Right atrium auricular region (tissue), 2 donors: Measurements from ENCODE around the gene TSEN54. TPM values are rescaled to one million over a fixed set of nuclear protein-coding genes. Genes with fewer than 3 reads are reported as not detected.
"Not testable (repeated sequence)": the region's sequence is repeated elsewhere in the genome, so short reads cannot be mapped to it uniquely, and the experiment has no call there.

ENCODE experiments used
- DNase-seq: peaks from one replicate; pipeline ENCODE4 v3.0.0-alpha.2; 2019; ENCODE audit warnings: low spot score
- H3K27ac ChIP-seq, 2 donors: fragments of 200-600 bp; sonication (generic); 1 replicate in 1 of 2; 2 replicates in 1 of 2; pipeline ENCODE4 v1.5.1; 2016 to 2019
- H3K27me3 ChIP-seq, 2 donors: fragments of 200-600 bp; sonication (generic); one replicate each; pipeline versions ENCODE4 v1.5.1 to v1.6.0; 2017 to 2019
- H3K36me3 ChIP-seq: fragments of 200-600 bp; sonication (generic); one replicate; pipeline ENCODE4 v1.5.1; 2016
- H3K4me1 ChIP-seq, 2 donors: fragments of 200-600 bp; sonication (generic); one replicate each; pipeline versions ENCODE4 v1.5.1 to v1.6.0; 2017 to 2019
- H3K4me3 ChIP-seq, 2 donors: fragments of 200-600 bp; sonication (generic); 1 replicate in 1 of 2; 2 replicates in 1 of 2; pipeline ENCODE4 v1.5.1; 2017 to 2019; ENCODE audit warnings: mild to moderate bottlenecking in 1 of 2, moderate library complexity in 1 of 2
- H3K9me3 ChIP-seq, 2 donors: fragments of 200-600 bp; sonication (generic); one replicate each; pipeline ENCODE4 v1.5.1; 2019
- total RNA-seq, 2 donors: library from RNA; depleted of rRNA; stranded (reverse); fragments of >200 nt; gene quantifications; one replicate each; pipeline ENCODE4 v1.1.0, GENCODE V29; 2016
- TF ChIP-seq, protein P1 (sequence below), 2 donors: fragments of 200-600 bp; sonication (generic); IDR thresholded peaks; one replicate each; pipeline ENCODE4 v1.5.1; 2019; ENCODE audit warnings: antibody characterized with exemption in 2 of 2

TSEN54 gene
- total RNA-seq, 2 donors from 2014 or later: 9.6 to 13.8 TPM

DNA sequence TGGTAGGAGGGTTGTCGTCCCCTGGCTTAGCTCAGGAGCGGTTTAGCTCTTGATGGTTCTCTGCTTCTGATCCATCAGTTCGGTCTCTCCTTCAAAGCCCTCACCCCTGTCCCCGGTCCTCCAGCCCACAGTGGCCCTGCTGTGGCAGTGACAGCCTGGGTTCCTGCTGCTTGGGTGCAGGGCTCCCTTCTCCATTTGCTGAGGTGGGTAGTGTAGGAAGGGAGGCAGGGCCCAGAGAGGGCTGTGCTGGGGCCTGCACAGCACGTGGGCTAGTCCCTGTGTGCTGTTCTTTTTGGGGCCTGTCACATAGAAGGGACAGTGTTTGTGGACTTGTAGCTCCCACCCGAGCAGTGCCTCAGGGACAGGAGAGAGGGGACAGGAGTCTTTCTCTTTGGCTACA, 41.6 kb upstream of the TSEN54 start:
- Histone ChIP-seq H3K4me3 (no peak overlapping the region), H3K36me3 (peaks cover 9% of the 10 kb centered on the region), H3K27me3 (no peaks in the 10 kb centered on the region), H3K9me3 (no peaks in the 10 kb centered on the region), H3K27ac (peak overlapping the region in 1 of 2 donors; percentile 32), H3K4me1 (peaks cover 0 to 44% of the 10 kb centered on the region in 2 donors)
- TF ChIP-seq, protein P1, sequence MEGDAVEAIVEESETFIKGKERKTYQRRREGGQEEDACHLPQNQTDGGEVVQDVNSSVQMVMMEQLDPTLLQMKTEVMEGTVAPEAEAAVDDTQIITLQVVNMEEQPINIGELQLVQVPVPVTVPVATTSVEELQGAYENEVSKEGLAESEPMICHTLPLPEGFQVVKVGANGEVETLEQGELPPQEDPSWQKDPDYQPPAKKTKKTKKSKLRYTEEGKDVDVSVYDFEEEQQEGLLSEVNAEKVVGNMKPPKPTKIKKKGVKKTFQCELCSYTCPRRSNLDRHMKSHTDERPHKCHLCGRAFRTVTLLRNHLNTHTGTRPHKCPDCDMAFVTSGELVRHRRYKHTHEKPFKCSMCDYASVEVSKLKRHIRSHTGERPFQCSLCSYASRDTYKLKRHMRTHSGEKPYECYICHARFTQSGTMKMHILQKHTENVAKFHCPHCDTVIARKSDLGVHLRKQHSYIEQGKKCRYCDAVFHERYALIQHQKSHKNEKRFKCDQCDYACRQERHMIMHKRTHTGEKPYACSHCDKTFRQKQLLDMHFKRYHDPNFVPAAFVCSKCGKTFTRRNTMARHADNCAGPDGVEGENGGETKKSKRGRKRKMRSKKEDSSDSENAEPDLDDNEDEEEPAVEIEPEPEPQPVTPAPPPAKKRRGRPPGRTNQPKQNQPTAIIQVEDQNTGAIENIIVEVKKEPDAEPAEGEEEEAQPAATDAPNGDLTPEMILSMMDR (IDR thresholded peaks at IDR 0.05): no peak
- DNase-seq: no peak

DNA sequence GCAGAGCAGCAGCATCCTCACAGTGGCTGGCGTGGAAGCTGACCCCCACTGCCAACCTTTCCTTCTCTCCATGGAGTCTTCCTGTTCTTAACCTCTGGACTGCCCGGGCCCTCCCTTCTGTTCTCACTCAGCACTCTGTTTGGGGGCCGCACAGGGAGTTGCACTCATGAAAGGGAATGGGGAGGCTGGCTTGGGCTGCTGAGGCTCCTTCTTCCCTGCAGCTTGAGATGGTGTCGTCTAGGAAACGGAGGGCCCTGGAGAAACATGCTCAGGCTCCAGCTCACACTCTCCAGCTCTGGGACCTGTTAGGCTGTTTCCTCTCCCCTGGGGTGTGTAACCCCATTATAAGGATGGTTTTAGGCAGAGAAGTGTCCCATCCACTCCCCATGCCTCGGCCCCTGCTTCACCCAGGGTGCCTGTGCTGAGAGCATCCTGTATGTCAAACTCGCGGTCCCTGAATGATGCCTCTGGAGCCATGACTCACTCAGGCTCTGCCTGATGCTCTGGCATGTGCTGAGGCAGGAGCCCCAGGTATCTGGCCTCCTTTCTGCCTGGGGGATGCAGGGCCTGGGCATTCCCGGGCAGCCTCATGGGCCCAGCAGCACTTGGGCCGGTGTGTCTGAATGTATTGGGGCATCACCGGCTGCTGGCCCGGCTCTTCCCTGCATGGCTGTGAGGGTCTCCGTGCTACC, 41.0 kb upstream of the TSEN54 start:
- H3K4me3 ChIP-seq: no peak overlapping the region
- peaks cover 0 to 44% of the 10 kb centered on the region in 2 donors for H3K4me1 ChIP-seq
- H3K27ac ChIP-seq: peak overlapping the region; percentile 66 to 78
- H3K36me3 ChIP-seq: peaks cover 9% of the 10 kb centered on the region
- H3K27me3 ChIP-seq: no peaks in the 10 kb centered on the region
- TF ChIP-seq, protein P1 (IDR thresholded peaks at IDR 0.05): no peak
- H3K9me3 ChIP-seq: no peaks in the 10 kb centered on the region
- DNase-seq: no peak

DNA sequence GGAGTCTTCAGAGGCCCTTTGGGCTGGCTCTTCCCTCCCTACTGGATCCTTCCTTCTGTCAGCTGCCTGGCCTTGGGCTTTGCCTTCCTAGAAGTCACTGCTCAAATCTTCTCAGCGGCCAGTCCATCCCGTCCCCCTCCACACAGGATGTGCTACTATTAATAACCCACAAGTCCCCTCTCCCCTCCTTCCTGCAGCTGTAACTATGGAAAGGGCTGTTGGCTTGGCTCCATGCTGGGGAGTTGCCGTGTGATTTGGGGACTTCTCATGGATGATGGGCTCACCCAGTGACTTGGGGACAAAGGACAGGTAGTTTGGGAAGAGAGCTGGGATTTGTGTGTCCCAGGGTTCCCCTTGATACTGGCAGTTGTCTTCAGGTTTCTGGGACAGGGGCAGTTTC, 40.5 kb upstream of the TSEN54 start:
- Histone ChIP-seq H3K4me3 (no peak overlapping the region), H3K4me1 (peaks cover 0 to 44% of the 10 kb centered on the region in 2 donors), H3K27ac (peak overlapping the region; percentile 66 to 78), H3K27me3 (no peaks in the 10 kb centered on the region), H3K36me3 (peaks cover 9% of the 10 kb centered on the region), H3K9me3 (no peaks in the 10 kb centered on the region)
- DNase-seq: no peak
- TF ChIP-seq, protein P1 (IDR thresholded peaks at IDR 0.05): no peak

DNA sequence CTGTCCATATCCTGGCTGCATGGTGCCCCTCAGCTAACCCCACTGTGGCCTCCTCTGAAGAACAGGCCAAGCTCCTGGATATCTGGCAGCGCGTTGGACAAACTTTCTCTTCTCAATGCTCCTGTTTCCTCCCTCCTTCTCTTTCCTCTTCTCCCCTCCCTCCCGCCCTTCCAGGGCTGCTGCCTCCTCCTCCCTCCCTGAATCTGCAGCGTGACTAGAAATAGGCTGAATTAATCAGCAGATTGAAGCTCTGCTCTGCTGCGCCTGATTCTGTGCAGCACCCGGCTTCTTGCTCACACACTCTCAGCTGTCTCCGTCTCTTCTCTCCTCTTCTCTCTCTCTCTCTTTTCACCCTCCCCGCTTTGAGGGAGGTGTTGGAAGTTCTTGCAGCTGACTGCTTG, 40.1 kb upstream of the TSEN54 start:
- H3K27me3 ChIP-seq: no peaks in the 10 kb centered on the region
- peak overlapping the region; percentile 66 to 78 for H3K27ac ChIP-seq
- TF ChIP-seq, protein P1 (IDR thresholded peaks at IDR 0.05): no peak
- DNase-seq: no peak
- H3K4me1 ChIP-seq: peaks cover 0 to 47% of the 10 kb centered on the region in 2 donors
- no peaks in the 10 kb centered on the region for H3K9me3 ChIP-seq
- H3K36me3 ChIP-seq: peaks cover 9% of the 10 kb centered on the region
- peak overlapping the region in 1 of 2 donors; percentile 8 for H3K4me3 ChIP-seq

DNA sequence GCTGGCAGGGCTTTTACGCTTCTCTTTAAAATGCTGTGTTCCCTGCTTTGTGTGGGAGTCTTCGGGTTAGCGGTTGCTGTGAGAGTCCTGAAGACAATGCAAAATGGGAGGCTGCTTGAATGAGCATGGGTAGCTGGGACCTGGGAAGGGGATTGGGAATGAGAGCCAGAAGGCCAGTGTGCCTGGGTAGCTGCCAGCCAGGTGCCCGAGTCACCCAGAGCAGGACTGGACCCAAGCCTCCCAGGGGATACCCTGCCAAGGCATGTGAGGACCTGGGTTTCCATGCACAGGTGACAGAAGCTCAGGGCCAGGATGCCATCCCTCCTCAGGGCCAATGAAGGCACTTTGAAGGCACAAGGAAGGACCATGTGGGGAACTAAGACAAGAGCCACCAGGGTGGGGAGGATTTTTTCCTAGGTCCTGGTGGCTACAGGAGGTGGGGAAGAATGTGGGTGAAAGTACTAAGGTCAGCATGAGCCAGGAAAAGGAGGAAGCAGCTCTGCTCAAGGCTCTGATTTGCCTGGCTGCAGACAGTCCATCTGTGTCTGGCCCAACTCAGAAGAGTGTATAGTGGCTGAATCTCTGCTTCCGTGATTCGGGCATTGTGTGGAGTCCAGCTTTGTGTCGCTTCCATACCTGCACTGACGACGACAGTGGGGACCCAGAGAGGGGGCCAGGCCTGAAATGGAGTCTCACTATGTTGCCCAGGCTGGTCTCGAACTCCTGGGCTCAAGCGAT, 39.4 kb upstream of the TSEN54 start:
- Histone ChIP-seq H3K27ac (peak overlapping the region; percentile 66 to 78), H3K4me1 (peaks cover 0 to 54% of the 10 kb centered on the region in 2 donors), H3K9me3 (no peaks in the 10 kb centered on the region), H3K4me3 (peak overlapping the region in 1 of 2 donors; percentile 8), H3K36me3 (peaks cover 6% of the 10 kb centered on the region), H3K27me3 (no peaks in the 10 kb centered on the region)
- DNase-seq: no peak
- TF ChIP-seq, protein P1 (IDR thresholded peaks at IDR 0.05): no peak

DNA sequence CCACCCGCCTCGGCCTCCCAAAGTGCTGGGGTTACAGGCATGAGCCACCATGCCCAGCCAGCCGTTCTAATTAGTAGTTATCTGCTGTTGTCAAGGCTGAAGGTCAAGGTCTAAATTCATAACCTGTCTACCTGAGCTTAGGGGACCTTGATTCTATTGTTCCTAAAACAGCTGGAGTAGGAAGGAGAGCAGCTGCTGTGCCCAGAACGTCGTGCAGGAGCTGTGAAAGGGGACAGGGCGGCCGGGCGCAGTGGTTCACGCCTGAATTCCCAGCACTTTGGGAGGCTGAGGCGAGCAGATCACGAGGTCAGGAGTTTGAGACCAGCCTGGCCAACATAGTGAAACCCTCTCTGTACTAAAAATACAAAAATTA, 38.9 kb upstream of the TSEN54 start:
- peaks cover 0 to 57% of the 10 kb centered on the region in 2 donors for H3K4me1 ChIP-seq
- not testable (repeated sequence) for DNase-seq, H3K36me3 ChIP-seq, H3K9me3 ChIP-seq, H3K4me3 ChIP-seq, H3K27me3 ChIP-seq
- H3K27ac ChIP-seq: peak overlapping the region; percentile 66 to 78
